ENCODE measurements around the gene SCYGR5. TPM values are rescaled to one million over a fixed set of nuclear protein-coding genes. Genes with fewer than 3 reads are reported as not detected.

The SCYGR5 gene
- polyA plus RNA-seq, 1 donor (not counting 4 experiments of a cell fraction or from before 2014, with no cell fraction given): not detected

- Histone ChIP-seq H2AFZ (ENCODE audit: control insufficient read depth, low read length) (no peak overlapping the region), H3K36me3 (ENCODE audit: control insufficient read depth in 2 of 2, extremely low read depth in 1 of 2, insufficient read depth in 2 of 2, low read length in 2 of 2) (no peaks in the 10 kb centered on the region), H3K9ac (ENCODE audit: control insufficient read depth, extremely low read depth, insufficient read depth, low read length) (no peak overlapping the region), H3K9me1 (ENCODE audit: control insufficient read depth, extremely low read depth, insufficient read depth, low read length) (no peaks in the 10 kb centered on the region), H3K4me3 (ENCODE audit: control insufficient read depth in 2 of 3, extremely low read depth in 1 of 3, insufficient read depth in 2 of 3, low read depth in 1 of 3, low read length in 3 of 3) (no peak overlapping the region), H3K4me2 (ENCODE audit: control insufficient read depth, extremely low read depth, insufficient read depth, low read depth, low read length) (no peak overlapping the region), H3K27ac (ENCODE audit: control insufficient read depth, insufficient read depth, low read length) (no peak overlapping the region), H3K4me1 (ENCODE audit: control insufficient read depth, extremely low read depth, insufficient read depth, low read length) (peaks cover 3% of the 10 kb centered on the region), H4K20me1 (ENCODE audit: control insufficient read depth, extremely low read depth, insufficient read depth, low read length) (no peaks in the 10 kb centered on the region), H3K27me3 (ENCODE audit: control insufficient read depth, extremely low read depth, insufficient read depth, low read length) (no peaks in the 10 kb centered on the region), H3K79me2 (ENCODE audit: control insufficient read depth, insufficient read depth, low read length) (no peaks in the 10 kb centered on the region), H3K9me3 (ENCODE audit: control insufficient read depth, low read depth, low read length) (no peaks in the 10 kb centered on the region)
- dilution Hi-C loops (cut with MboI; ENCODE audit: extremely low pct_ligation_motif_present, low sequenced_read_pairs): no loop called here
- DNase-seq (ENCODE audit: low read depth, low spot score) (peak; percentile 54), FAIRE-seq (peak; percentile 73)
- TF ChIP-seq CTCF (optimal IDR thresholded peaks at IDR 0.05 in 1 of 3, IDR thresholded peaks at IDR 0.05 in 1 of 3, conservative IDR thresholded peaks at IDR 0.05 in 1 of 3; ENCODE audit: extremely low read depth in 1 of 3, insufficient read depth in 2 of 3, low read length in 3 of 3): no peak
- TF ChIP-seq EZH2 (IDR thresholded peaks at IDR 0.05; ENCODE audit: low read length): no peak
These were observed 11.2 kb upstream of the SCYGR5 start for GRCh38 chr2:227655454-227655853.

- no peak overlapping the region for H3K4me2 ChIP-seq (ENCODE audit: control insufficient read depth, extremely low read depth, insufficient read depth, low read depth, low read length)
- peaks cover 3% of the 10 kb centered on the region for H3K4me1 ChIP-seq (ENCODE audit: control insufficient read depth, extremely low read depth, insufficient read depth, low read length)
- no peaks in the 10 kb centered on the region for H3K9me1 ChIP-seq (ENCODE audit: control insufficient read depth, extremely low read depth, insufficient read depth, low read length)
- dilution Hi-C loops (cut with MboI; ENCODE audit: extremely low pct_ligation_motif_present, low sequenced_read_pairs): no loop called here
- no peak overlapping the region for H2AFZ ChIP-seq (ENCODE audit: control insufficient read depth, low read length)
- FAIRE-seq (no peak), DNase-seq (ENCODE audit: low read depth, low spot score) (no peak)
- H3K79me2 ChIP-seq (ENCODE audit: control insufficient read depth, insufficient read depth, low read length): no peaks in the 10 kb centered on the region
- no peak overlapping the region for H3K9ac ChIP-seq (ENCODE audit: control insufficient read depth, extremely low read depth, insufficient read depth, low read length)
- H3K27ac ChIP-seq (ENCODE audit: control insufficient read depth, insufficient read depth, low read length): no peak overlapping the region
- H4K20me1 ChIP-seq (ENCODE audit: control insufficient read depth, extremely low read depth, insufficient read depth, low read length): no peaks in the 10 kb centered on the region
- no peaks in the 10 kb centered on the region for H3K9me3 ChIP-seq (ENCODE audit: control insufficient read depth, low read depth, low read length)
- no peak overlapping the region for H3K4me3 ChIP-seq (ENCODE audit: control insufficient read depth in 2 of 3, extremely low read depth in 1 of 3, insufficient read depth in 2 of 3, low read depth in 1 of 3, low read length in 3 of 3)
- TF ChIP-seq CTCF (optimal IDR thresholded peaks at IDR 0.05 in 1 of 3, IDR thresholded peaks at IDR 0.05 in 1 of 3, conservative IDR thresholded peaks at IDR 0.05 in 1 of 3; ENCODE audit: extremely low read depth in 1 of 3, insufficient read depth in 2 of 3, low read length in 3 of 3) (no peak), EZH2 (IDR thresholded peaks at IDR 0.05; ENCODE audit: low read length) (no peak)
- no peaks in the 10 kb centered on the region for H3K27me3 ChIP-seq (ENCODE audit: control insufficient read depth, extremely low read depth, insufficient read depth, low read length)
- no peaks in the 10 kb centered on the region for H3K36me3 ChIP-seq (ENCODE audit: control insufficient read depth in 2 of 2, extremely low read depth in 1 of 2, insufficient read depth in 2 of 2, low read length in 2 of 2)
These were observed 9.3 kb upstream of the SCYGR5 start for GRCh38 chr2:227657199-227657845.
